ENCODE measurements around the gene PVALB.

Gene PVALB

DNA sequence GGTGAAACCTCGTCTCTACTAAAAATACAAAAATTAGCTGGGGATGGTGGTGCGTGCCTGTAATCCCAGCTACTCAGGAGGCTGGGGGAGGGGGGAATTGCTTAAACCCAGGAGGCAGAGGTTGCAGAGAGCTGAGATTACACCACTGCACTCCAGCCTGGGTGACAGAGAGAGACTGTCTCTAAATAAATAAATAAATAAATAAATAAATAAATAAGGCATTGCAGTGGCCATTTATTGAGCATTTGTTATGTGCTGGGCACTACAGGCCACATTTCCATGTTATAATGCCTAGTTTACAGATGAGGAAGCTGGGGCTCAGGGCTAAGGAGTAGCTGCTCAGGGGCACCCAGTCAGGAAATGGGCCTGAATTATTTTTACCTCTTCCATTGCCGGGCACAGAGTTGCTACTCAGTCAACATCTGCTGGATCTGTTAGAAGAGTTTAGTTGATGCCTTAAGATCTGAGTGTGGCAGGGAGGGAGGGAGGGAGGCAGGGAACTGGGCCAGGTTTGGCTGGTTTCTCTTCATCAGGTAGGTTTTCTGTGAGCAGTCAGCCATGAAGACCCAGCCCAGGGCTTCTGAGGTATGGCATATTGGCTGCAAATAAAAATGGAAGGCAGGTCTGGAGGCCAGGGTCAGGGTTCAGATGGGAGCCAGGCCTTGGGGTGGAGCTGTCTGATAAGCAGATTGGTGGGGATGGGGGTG, 5.6 kb downstream of the PVALB start:
- DNase-seq (ENCODE audit: low spot score), result no peak

DNA sequence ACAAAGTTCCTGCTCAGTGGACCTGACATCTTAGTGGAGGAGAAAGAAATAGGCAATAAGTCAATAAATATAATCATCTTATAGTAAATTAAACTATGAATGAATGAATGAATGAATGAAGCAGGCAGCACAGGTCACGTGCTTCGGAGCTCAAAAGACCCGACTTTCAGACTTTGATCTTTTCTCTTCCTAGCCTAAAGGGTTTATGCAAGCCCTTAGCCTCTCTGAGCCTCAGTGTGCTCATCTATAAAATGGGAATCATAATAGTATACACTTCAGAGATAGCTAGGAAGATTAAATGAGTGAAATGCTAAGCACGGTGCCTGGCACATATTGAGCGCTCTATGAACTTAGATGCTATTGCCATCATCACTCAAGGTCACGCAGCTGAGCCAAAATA, 7.5 kb downstream of the PVALB start:
- no peak for DNase-seq (ENCODE audit: low spot score)

DNA sequence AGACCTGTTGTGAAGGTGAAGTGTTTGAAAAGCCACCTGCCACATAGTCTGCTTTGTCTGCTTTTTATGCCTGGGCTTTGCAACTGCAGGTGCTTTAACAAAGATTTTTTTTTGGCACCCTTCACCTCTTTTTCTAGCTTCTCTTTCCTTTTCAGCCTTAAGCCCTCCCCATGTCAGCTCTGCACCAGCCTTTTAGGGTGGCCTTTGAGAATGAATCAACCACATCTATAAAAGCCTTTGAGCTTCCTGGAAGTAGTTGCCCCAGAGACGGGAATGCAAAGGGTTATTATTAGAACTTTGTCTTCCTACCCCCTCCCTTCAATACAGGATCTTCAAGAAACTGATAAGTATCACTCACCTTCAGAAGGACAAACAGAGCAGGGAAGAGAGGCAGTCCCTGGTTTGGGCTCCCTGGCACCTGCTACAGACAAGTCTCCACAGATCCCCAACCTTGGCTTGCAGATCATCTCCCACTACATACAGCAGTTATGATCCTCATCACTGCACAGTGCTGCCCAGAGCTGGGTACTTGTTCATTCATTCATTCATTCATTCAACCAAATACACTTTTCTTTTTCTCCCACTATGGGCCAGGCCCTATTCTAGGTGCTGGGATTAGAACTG, 8.0 kb downstream of the PVALB start:
- no peak for DNase-seq (ENCODE audit: low spot score)

DNA sequence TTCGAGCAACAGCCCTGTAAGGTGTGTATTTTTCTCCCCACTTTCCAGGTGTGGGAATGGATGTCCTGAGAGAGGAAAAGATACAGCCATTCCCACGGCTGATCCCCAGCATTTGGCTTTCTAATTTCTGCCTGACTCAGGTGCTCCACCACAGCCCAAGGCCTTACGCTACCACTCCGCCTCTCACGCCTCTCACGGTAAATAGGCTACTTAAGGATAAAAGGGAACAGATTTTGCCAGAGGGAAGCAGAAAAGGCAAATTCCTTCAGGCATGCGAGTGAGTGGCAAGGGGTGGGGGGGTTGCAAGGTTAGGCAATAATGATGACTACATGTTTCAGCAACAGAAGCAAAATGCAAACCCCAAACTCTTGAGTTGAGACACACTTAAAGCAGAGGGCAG, 9.2 kb downstream of the PVALB start:
- DNase-seq (ENCODE audit: low spot score), result no peak

DNA sequence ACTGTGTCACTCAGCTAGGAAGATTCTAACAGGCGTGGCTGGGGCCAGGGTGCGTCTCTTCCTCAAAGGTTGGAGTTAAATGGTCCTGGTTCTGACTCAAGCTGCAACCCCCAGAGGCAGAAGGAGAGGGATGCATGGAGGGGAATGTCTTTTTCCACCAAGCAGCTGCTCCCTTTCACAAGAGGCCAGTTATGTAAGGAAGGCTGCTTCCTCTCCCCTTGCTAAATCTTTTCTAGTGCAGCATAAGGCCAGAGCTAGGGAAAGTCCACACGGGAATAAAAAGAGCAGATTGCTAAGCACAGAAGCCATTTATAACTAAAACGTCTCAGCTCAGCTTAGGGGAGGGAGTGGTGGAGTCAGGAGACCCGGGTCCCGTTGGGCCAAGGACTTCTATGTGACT, 10.0 kb downstream of the PVALB start:
- no peak for DNase-seq (ENCODE audit: low spot score)

DNA sequence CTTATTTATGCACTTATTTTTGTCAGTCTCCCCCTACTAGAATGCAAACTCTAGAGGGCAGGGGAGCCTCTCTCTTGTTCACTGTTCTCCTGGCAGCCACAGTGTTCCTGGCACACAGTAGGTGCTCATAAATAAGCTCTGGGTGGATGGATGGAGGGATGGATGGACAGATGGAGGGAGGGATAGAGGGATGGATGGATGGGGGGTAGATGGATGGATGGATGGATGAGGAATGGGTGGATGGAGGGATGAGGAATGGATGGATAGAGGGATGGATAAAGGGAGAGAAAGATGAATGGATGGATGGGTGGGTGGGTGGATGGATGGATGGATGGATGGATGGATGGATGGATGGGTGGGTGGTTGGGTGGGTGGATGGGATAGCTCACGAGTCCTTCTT, 13.5 kb downstream of the PVALB start:
- DNase-seq (ENCODE audit: low spot score), result no peak

DNA sequence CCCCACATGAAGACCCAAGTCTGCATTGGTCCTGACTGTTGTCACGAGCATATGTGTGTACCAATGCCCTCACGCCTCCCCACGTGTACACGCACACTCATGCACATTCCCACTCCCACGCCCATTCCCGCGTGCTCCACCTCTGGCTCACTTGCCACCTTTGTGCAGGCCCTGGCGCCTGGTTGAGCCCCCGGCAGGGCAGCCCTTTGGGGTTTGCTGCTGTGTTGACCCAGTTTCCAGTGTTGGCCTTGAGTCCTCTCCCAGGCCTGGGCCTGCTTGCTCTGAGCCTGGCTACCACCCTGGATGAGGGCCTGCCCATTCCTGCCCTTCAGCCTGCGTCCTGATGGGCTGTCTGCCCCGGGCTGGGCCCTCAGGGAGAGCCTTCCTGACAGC, 18.2 kb downstream of the PVALB start:
- no peak for DNase-seq (ENCODE audit: low spot score)

DNA sequence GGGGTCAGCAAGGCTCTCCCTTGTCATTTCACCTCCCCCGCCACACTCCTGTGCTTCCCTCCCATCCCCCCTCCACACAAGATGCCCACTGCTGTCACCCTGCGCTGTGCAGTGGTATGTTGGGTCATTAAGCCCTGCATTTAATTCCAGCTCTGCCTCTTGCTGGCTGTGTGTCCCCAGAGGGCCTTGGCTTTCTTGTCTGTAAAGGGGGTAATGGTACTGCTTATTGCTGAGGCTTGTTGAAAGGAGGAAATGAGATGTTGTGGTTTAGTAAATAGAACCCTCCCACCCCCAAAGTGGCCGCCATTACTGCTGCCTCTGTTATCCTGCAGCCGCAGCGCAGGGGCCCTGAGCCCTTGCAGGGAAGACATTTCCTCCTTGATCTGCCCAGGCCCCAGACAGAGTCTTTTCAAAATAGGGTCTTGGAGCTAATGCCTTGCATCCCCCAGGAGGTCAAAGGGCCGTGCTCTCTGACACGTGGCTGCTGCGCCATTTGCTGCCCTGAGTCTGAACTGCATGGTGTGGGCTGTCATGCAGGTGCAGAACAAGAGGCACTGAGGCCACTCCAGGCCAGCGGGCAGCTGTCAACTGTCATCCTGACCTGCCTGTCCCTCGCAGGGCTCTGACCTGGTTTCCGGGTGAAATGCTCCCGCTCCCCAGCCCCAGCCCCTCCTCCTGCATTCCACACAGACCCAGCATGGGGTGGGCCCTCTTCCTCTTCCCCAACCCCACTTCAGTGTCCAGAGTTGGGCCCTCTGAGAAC, 18.7 kb downstream of the PVALB start:
- no peak for DNase-seq (ENCODE audit: low spot score)

DNA sequence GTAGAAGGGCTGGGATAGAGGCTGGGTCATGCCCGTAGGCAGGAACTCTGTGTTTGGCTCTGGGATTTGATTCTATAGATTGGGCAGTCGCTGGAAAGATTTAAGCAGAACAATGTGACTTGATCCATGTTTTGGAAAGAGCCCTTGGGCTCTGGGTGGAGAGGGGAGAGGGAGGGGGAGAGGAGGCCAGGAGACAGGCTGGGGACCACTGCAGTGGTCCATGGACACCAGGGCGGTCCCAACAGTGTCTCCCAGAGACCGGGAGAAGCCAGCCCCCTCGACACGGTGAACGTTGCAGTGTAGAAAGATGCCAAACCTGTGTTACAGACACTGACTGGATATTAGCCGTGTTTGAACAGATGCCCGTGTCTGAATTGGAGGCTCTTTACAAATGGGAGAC, 19.5 kb downstream of the PVALB start:
- no peak for DNase-seq (ENCODE audit: low spot score)

DNA sequence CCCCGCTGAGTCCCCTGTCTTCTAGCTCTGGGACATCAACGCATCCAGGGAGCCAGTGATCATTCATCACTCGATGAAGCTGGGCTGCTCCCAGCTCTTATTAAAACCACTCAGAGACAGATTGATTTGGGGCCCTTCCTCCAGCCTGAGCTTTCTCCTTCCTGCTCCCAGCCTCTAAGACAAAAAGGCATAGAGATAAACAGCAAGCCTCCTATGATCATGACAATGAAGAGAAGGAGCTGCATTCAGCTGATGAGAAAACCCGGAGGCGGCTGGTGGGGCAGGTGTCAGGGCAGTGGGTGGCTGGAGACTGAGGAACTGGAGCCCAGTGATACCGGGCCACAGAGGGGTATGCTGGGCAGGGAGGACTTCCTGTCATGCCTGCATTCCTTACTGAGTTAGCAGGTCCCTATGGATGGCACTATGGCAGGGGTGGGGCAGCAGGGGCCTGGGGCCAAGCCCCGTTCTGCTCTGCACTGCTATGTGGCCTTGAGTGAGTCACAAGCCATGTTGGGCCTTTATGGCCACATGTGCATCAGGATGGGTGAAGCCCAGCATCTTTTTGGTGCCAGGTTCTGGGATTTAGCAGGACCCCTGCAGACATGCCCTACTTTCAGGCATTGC, 20.2 kb downstream of the PVALB start:
- no peak for DNase-seq (ENCODE audit: low spot score)

DNA sequence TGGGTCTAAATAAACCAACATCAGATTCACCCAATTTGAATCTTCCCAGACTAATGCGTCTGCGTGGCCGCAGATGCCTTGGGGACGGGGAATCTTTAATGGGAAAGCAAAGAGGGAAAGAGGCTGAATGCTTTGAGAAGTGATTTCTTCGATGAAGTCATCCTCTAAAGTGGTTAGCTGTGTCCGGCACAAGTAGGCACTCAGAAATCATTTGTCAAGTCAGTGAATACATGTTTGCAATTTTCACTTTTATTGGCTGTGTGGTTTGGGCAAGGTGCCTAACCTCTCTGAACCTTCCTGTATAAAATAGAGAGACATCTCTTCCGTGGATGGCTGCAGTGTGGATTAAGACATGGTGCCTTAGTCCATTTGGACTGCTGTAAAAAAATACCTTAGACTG, 21.2 kb downstream of the PVALB start:
- DNase-seq (ENCODE audit: low spot score), result no peak

DNA sequence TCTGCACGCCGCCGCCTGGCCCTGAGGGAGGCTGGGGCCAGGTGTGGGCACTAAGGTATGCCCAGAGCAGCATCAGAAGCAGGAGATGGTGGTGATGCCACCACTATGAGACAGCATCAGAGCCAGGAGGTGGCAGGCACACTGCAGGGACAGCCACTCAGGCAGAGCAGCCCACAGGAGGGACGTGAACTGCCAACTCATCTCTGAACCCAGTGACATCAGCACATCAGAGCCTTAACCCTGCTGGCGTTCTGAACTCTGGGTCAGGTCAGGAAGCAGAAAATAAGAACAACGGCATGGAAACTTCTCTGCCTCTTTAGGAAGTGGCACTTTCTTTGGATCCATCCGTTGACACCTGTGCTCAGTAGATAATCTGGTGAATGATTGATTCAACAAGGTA, 26.2 kb downstream of the PVALB start:
- DNase-seq (ENCODE audit: low spot score), result no peak

DNA sequence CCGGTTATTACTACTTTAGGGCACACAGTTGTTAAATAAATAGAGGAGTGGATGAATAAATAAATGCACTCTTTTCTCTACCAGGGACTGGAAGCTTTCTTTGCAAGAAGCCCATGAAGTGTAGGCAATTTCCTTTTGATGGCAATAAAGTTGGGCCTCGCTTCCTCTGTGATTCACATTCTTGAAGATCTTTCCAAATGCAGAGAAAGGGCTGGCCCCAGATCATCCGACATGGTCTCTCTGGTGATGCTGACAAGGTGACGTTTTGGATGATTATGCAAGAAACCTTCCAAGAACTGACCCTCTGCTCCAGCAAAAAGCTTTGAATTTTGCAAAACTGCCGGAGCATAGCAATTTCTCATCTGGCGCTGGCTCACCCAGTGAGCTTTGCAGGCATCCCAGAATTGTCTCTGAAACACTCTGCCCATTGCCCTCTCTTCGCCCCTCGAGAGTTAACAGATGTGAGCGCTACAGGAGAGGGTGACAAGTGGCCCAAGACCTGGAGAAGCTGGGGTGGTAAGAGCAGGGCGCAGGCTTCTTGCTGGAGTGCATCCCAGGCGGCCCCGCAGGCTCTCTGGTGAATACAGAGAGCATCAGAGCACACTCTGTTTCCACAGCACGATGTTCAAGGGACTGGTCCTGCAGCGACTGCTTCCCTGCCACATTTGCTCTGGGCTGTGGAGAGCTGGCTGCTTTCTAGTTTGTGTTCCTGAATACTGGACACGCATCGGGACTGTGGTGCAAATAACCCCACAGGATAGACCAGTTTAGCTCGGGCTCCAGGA, 29.4 kb downstream of the PVALB start:
- DNase-seq (ENCODE audit: low spot score), result no peak

DNA sequence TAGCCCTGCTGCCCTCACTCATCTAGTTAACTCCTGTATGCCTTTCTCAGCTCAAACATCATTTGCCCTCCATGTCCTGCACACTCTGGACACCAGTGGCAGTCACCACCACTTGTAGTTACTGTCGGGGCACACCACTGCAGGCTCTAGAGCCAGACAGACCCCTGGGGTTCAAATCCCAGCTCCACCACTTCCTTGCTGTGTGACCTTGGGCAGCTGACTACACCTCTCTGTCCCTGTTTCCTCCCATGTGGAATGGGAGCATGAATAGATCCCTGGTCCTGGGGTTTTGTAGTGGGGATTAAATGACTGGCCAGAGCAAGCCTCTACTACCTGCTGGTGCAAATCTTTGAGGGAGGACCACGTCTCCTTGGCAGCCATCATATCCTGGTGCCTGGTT, 33.1 kb downstream of the PVALB start:
- DNase-seq (ENCODE audit: low spot score), result no peak

DNA sequence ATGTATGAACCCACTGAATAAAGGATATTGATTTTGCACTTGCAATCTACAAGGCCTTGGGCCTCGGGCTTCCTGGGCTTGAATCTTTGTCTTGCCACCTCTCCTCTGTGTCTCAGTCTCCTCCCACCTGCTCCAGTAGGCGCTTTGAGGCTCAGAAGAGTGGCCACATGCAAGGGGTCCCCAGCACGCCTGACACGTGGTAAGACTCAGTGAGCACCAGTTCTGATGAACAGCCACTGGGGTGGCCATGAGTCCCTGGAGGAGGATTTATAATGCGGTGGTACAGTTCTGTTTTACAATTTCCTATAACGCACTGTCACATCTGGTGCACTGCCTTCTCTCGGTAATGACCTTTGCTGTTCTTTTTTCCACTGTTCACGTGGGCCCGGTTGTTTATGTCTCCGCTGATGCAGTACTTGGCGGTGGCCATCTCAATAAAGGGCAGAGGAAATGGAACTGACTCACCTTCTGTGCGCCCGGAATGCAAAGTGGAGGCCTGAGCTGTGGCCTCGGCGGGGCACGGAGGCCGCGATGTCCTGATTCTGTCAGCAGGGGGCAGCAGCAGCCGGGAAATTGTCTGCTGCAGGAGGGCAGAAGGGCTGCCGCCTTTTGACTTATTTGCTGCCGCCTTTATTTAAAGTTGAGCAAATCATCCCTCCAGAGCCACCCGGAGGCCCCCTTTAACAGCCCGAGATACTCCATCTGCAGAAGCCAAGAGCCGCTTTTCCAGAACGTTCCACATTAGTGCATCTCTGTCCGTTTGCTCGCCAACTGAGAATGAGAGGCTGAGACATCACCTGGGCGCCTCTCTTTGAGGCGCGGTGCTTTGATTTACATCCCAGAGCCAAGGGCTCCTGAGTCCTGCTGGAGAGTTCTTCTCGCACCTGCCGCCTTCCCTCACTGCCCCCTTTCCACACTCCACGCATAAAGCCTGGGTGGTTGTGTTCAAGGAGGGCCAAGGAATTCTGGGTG, 34.9 kb downstream of the PVALB start:
- peak; percentile 90 for DNase-seq (ENCODE audit: low spot score)

DNA sequence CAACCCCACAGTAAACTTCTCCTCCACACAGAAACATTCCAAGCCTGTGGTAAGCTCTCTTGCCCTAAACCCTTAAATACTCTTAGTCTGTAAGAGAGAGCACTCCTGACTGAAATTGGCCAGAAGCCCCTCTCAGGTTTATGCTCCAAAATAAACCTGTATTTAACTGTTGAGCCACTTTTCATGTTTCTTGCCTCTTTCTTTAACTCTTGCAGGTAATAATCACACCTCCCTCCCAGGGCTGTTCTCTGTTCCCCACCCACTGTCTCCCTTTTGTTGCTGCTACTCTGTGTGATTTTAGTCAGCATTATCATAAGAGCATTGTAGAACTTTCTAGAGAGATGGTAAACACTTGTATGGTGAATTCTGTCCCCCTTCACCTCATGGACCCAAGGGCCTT, 38.8 kb downstream of the PVALB start:
- no peak for DNase-seq (ENCODE audit: low spot score)

DNA sequence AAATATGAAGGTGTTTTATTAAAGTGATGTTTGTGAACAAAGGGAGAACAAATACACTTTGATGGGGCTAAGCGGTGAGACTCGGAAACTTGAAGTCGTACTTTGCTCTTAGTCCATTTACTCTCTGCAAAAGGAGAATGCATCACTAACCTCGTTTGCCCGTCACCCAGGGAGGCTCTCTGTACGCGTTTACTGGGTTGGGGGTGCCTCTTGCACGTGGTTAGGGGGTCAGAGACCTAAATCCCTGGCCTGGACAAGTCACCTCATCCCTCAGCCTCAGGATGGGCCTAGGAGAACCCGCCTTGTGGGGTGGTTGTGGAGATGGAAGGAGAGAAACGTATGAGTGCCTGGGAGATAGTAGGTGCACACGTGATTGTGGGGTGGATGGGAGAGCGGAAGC, 40.1 kb downstream of the PVALB start:
- DNase-seq (ENCODE audit: low spot score), result no peak

DNA sequence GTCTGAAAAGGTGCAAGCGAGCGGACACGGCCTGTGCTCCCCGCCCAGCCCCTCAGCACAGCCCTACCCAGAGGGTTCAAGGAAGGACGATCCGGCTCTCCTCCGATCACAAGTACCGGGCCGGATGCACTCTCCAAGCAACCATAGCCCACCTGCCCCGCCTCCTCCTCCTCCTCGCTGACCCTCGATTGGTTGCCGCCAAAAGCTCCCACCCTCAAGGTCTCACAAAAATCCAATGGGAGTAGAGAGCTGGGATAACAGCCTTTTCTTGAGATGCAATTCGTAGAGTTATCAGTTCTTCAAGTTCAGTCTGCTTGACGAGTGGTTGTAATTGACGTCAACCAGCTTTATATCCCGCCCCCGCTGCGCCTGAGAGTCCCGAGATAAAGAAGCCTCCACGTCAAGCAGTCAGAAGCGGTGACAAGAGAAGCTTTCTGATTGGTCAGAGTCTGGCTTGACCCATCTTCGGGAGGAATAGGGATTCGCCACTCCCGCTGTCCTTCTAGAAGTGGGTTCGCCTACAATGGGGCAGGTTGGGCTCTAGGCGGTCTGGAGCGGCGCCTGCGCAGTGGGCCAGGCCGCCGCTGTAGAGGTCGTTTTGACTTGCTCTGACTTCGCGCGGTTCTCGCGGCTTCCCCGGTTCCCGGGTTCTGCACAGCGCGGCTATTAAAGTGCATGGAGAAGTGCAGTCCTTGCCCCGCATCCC, 40.7 kb downstream of the PVALB start, which contains the start of gene IFT27:
Gene IFT27, minus strand, starts transcription at position 156 of the 706 bp plus-strand sequence. CDS start 412 bp downstream, outside the sequence.
- peak; percentile 100 for DNase-seq (ENCODE audit: low spot score)

DNA sequence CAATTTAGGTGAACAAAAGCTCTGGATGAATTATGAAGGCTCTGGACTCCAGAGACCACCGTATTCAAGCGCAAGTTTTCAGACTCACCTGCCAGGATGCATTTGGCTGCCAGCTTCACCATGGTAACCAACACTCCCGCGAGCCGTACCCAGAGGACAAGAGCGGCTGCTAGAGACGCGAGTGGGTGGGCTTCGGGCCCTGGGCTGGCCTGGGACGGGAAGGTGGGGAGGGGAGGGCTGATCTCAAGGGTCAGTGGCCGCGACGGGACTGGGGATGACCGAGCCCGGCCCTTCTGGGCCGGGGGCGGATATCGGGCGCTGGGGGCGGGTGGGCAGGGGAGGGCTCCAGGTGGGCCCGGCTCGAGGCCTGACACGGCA, 41.3 kb downstream of the PVALB start:
- no peak for DNase-seq (ENCODE audit: low spot score)

DNA sequence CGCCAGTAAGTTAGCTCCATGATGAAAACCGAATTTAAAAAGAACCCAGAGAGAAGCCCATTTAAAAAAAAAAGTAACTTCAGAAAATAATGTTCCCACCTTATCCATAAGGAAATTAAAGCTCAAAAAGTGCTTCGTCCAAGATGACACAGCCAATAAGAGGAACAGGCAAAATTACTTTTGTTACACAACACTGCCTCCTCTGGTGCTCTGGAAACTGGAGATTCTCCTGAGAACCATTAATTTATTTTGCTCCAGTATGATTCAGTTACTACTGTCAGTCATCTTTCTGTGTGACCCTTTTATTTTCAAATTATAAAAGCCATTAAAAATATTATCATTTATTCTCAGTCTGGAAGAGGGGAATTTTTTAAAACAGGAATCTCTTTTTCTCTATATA, 42.9 kb downstream of the PVALB start:
- DNase-seq (ENCODE audit: low spot score), result peak; percentile 51
